Retinal pigment epithelial cell (primary cell): ENCODE results near the gene RARS1.

ENCODE experiments used
- DNase-seq: peaks from one replicate; pipeline ENCODE4 v3.0.0-alpha.2; 2010; ENCODE audit warnings: low read depth
- H3K4me3 ChIP-seq: 2 replicates; pipeline ENCODE4 v1.5.1; 2011; ENCODE audit warnings: mild to moderate bottlenecking, low read length, control low read depth, moderate library complexity
- TF ChIP-seq, protein P1 (sequence below): conservative IDR thresholded peaks from 2 replicates; pipeline ENCODE4 v1.5.1; 2011; ENCODE audit warnings: low read depth, low read length, control low read depth, inconsistent platforms

Gene RARS1

GRCh38 chr5:168449166-168449565 lies 37.1 kb upstream of the RARS1 start:
- no peak overlapping the region for H3K4me3 ChIP-seq
- TF ChIP-seq, protein P1, sequence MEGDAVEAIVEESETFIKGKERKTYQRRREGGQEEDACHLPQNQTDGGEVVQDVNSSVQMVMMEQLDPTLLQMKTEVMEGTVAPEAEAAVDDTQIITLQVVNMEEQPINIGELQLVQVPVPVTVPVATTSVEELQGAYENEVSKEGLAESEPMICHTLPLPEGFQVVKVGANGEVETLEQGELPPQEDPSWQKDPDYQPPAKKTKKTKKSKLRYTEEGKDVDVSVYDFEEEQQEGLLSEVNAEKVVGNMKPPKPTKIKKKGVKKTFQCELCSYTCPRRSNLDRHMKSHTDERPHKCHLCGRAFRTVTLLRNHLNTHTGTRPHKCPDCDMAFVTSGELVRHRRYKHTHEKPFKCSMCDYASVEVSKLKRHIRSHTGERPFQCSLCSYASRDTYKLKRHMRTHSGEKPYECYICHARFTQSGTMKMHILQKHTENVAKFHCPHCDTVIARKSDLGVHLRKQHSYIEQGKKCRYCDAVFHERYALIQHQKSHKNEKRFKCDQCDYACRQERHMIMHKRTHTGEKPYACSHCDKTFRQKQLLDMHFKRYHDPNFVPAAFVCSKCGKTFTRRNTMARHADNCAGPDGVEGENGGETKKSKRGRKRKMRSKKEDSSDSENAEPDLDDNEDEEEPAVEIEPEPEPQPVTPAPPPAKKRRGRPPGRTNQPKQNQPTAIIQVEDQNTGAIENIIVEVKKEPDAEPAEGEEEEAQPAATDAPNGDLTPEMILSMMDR = no peak
- no peak for DNase-seq

DNA sequence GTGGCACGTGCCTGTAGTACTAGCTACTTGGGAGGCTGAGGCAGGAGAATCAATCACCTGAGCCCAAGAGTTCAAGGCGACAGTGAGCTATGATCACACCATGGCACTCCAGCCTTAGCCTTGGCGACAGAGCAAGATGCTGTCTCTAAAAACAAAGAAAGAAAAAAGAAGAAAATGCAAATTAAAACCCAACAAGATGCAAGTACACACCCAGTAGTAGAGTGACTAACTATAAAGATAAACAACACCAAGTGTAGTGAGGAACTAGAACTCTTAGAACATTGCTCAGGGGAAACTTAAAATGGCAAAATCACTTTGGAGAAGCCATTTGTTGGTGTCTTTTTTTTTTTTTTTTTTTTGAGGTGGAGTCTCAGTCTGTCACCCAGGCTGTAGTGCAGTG lies 34.7 kb upstream of the RARS1 start:
- TF ChIP-seq, protein P1 = no peak
- DNase-seq = no peak
- no peak overlapping the region for H3K4me3 ChIP-seq

- H3K4me3 ChIP-seq = no peak overlapping the region
- no peak for DNase-seq
- TF ChIP-seq, protein P1 = no peak
Observed at GRCh38 chr5:168455201-168455600, 31.1 kb upstream of the RARS1 start.

DNA sequence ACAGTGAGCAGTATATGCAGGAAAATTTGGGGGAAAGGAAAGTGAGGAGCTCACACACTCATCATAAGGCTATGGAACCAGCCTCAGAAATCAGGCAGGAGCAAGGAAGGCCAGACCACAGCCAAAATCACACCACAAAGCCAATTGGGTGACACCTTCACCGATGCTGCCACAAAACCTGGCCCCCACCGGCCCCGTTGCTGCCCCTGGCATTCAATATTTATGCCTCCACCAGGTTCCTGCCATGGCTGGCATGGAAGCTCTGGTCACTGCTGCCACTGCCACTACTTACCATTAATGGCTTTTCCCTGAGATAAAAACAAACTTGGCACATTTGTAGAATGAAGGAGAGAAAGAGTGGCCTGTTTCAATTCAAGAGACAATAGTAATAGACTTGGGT lies 28.7 kb upstream of the RARS1 start:
- TF ChIP-seq, protein P1 = no peak
- no peak overlapping the region for H3K4me3 ChIP-seq
- no peak for DNase-seq

- TF ChIP-seq, protein P1 = no peak
- no peak for DNase-seq
- H3K4me3 ChIP-seq = no peak overlapping the region
Observed at GRCh38 chr5:168460606-168461005, 25.7 kb upstream of the RARS1 start.

DNA sequence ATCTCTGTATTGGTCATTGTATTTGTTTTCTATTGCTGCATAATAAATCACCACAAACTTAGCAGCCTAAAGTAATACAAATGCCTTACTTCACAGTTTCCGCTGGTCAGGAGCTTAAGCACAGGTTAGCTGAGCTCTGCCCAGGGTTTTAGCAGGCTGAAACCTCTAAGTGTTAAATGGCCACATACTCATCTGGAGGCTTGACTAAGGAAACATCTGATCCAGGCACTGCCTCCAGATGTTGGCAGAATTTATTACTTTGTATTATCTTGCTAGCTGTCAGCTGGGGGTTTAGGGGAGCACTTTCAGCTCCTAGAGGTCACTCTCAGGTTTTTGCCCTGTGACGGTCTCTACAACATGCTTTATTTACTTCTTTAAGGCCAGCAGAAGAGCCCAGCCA lies 23.2 kb upstream of the RARS1 start:
- no peak overlapping the region for H3K4me3 ChIP-seq
- TF ChIP-seq, protein P1 = no peak
- no peak for DNase-seq

DNA sequence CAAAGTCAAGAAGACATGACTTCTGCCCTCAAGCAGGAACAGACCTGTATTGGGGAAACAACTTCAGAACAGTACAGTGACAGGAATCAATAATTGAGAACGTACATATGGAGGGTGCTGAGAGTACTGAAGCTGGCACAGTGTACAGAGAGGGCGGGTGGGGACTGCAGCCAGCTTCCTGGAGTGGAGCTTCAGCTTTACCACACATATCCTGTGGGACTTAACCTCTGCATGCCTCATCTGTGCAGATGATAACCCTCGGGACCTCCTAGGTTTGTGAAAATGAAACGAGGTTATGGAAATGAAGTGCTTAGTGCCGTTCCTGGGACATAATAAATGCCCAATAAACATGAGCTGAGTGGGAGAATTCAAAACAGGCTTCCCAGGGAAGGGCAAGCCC lies 22.1 kb upstream of the RARS1 start:
- no peak overlapping the region for H3K4me3 ChIP-seq
- DNase-seq = no peak
- TF ChIP-seq, protein P1 = no peak
